Stimulated activated CD8-positive, alpha-beta memory T cell treated with anti-CD3 and anti-CD28 coated beads, Interleukin-2, amount 100 ng/mL, for 1 hour (primary cell): ENCODE data around the gene OR10C1.

Experiments used
- DNase-seq, 2 donors: peaks; one replicate each; pipeline ENCODE4 v3.0.0-alpha.2; 2020; ENCODE audit warnings: low read depth in 2 of 2

OR10C1 gene

GRCh38 chr6:29477923-29478450 is 38.9 kb downstream of the OR10C1 start:
- DNase-seq: no peak

- no peak for DNase-seq
These were observed 39.6 kb downstream of the OR10C1 start for GRCh38 chr6:29478740-29479139.

GRCh38 chr6:29479560-29479959 is 40.5 kb downstream of the OR10C1 start:
- DNase-seq: no peak

DNA sequence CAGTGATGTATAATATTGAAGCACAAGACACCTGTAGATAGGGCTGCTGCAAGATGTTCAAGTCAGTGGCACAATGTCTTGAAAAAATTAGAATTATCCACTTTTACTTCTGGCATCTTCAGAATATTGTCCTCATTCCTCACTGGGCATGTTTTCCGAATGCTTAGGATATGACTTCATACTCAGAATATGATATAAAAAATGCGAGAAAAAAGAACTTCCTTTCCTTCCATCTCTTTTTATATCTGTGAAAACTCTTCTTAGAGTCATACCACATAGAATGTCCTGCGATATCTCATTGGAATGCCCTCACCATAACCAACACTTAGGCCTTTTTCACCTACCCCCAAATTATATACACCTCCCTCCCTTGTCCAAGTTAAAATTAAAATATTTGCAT is 44.1 kb downstream of the OR10C1 start:
- DNase-seq: no peak

DNA sequence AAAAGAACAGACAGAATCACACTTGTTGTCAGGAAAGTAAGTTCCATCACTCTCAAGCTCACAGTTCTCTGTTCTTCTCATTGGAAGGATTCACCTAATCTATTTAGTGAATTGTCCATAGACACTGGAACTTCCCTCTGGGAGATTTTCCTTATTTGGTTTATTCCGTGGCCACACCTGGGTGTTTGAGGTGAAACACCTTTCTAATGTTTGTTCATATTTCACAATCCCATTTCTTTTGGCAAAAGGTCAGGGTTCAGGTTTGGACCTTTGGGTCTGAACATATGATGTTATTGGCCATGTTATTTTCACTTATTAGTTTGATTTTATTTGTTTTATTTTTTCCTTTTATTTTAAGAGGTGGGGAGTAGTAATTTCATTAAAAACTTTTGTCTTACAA is 44.6 kb downstream of the OR10C1 start:
- no peak for DNase-seq

DNA sequence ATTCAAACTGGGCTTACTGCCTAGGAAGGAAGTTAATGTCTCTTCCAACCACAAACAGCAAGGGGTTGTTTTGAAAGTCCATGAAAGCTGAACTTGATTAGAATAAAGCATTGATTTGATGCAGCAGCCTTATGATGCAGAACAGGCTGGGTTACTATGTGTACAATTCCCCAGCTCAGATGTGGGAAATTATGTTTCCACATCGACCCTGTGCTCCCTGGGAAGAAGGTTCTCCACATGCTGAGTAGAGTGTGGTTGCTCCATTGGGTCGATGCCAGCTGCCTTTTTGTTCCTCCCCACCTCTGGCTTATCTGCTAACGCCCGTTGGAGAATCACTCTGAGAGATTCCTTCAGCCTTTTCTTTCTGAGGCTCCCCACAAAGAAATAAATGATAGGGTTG is 47.5 kb downstream of the OR10C1 start:
- DNase-seq: no peak

DNA sequence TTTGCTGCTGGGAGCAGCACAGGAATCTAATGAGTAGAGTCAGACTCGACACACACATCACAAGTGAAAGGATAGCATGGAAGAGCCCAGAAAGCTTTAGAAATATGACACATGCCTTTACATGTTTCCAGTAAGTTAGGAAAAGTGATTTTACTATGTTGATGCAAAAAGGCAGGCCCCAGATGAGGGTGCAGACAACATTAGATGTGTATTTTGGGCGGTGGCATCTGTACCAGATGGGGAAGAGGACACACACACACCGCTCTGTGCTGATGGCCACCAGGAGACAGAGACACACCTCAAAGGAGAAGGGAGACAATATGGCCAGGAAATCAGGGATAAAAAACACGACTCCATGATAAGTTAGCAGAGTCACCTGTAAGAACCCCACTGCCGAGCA is 48.0 kb downstream of the OR10C1 start:
- DNase-seq: no peak

DNA sequence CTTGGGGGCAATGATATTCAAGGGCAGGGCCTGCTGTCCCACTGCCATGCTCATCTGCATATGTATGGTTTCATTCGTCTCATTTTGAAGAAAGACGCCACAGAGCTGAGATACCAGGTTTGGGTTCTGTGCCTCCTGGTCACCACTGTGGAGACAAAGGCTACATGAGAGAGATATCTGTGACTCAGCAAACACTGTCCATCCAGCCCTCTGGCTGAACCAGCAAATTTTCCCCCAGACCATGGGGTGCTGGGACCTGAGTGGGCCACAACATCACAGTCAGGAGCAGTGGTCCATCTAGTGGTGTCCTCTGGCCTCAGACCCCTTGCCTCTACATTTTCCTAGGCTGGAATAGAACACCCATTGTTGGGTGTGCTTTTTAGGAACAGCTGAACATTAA is 48.6 kb downstream of the OR10C1 start, which contains the start of gene MAS1L:
Gene MAS1L (minus strand): TSS at position 297 of the 400 bp plus-strand sequence. CDS start 54 bp downstream, at position 243.
- DNase-seq: no peak

DNA sequence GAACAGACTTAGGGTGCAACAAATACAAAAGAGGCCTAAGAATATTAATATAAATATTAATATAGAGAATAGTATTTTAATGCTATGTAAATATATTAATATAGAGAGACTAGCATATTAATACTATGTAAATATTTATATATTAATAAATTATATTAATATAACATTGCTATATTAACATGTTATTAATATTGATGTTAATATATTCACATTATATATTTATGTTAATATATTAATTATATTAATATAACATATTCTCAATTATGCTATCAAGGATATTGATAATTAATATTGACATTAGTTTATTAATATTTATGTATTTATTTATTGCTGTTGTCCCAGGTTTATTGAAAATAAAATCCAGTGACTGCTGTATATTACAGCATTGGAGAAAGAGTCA is 49.8 kb downstream of the OR10C1 start:
- no peak for DNase-seq

- DNase-seq: no peak
These were observed 50.2 kb downstream of the OR10C1 start for GRCh38 chr6:29489286-29489685.

DNA sequence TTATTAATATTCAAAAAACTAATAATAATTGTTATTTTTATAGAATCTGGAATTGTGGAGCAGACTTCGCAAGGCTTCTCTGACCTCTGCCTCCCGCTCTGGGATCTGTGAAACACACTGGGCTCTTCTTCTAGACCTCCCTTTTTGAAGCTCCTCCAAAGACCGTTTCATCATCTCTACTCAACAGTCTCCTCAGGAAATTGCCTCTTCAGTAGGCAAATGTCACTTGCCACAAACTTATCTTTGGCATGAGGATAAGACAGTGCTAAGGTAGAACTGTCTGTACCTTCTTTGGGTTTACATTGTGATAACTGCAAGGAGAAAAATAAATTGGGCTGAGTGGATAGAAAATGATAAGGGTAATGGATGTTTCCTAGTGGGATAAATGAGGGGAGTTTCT is 50.9 kb downstream of the OR10C1 start:
- DNase-seq: no peak

- DNase-seq: no peak
These were observed 51.4 kb downstream of the OR10C1 start for GRCh38 chr6:29490552-29490951.
